Gastroesophageal sphincter (tissue), 4 donors: ENCODE measurements around the gene VAPB. TPM values are rescaled to one million over a fixed set of nuclear protein-coding genes. Genes with fewer than 3 reads are reported as not detected.
A peak's percentile ranks its signal among the peaks of the same experiment; 100 is the strongest.

Source experiments
- ATAC-seq: fragments of 150-250 bp; one replicate; pipeline ENCODE4 v1.9.1; 2016; ENCODE audit warnings: mild to moderate bottlenecking, moderate library complexity
- H3K27ac ChIP-seq, 4 donors: fragments of 200-600 bp; sonication (generic) in 3 of 4; 1 replicate in 3 of 4; 2 replicates in 1 of 4; pipeline ENCODE4 v1.5.1; 2016 to 2019
- H3K27me3 ChIP-seq: fragments of 200-600 bp; sonication (generic); one replicate; pipeline ENCODE4 v1.5.1; 2019
- H3K36me3 ChIP-seq, 2 donors: fragments of 200-600 bp; sonication (generic); one replicate each; pipeline ENCODE4 v1.5.1; 2019; ENCODE audit warnings: control low read depth in 1 of 2
- H3K4me1 ChIP-seq, 3 donors: fragments of 200-600 bp; sonication (generic); 1 replicate in 2 of 3; 2 replicates in 1 of 3; pipeline ENCODE4 v1.5.1; 2016 to 2019; ENCODE audit warnings: control low read depth in 2 of 3
- H3K4me3 ChIP-seq, 2 donors: fragments of 200-600 bp; sonication (generic); one replicate each; pipeline ENCODE4 v1.5.1; 2019; ENCODE audit warnings: mild to moderate bottlenecking in 1 of 2, moderate library complexity in 1 of 2
- H3K9me3 ChIP-seq, 3 donors: fragments of 200-600 bp; sonication (generic); one replicate each; pipeline ENCODE4 v1.5.1; 2017 to 2019; ENCODE audit warnings: control low read depth in 2 of 3
- EP300 ChIP-seq: sonication (generic); formaldehyde crosslinking; IDR thresholded peaks from one replicate; pipeline ENCODE4 v1.6.1; 2017; ENCODE audit warnings: antibody characterized with exemption, mild to moderate bottlenecking
- POLR2A ChIP-seq, 2 donors: fragments of 450-650 bp; IDR thresholded peaks; one replicate each; pipeline ENCODE4 v1.6.1; 2017; ENCODE audit warnings: antibody characterized with exemption in 2 of 2, mild to moderate bottlenecking in 2 of 2, moderate library complexity in 1 of 2
- POLR2AphosphoS5 ChIP-seq: sonication (generic); formaldehyde crosslinking; IDR thresholded peaks from one replicate; pipeline ENCODE4 v1.6.1; 2017; ENCODE audit warnings: antibody characterized with exemption
- WGBS, 2 donors: methylation state at CpG; one replicate each; pipeline ENCODE4 v1.1.5; 2018; ENCODE audit warnings: low coverage in 1 of 2; 5-methylcytosine and 5-hydroxymethylcytosine counted together
- total RNA-seq, 4 donors: library from RNA; depleted of rRNA; stranded (reverse); fragments of >200 nt; gene quantifications; one replicate each; pipeline ENCODE4 v1.1.0, GENCODE V29; 2016
- TF ChIP-seq, protein P1 (sequence below), 4 experiments: fragments of 200-600 bp in 2 of 4; fragments of 450-650 bp in 2 of 4; sonication (generic) in 1 of 4; IDR thresholded peaks; one replicate each; pipeline ENCODE4 v1.5.1; 2017 to 2019; ENCODE audit warnings: antibody characterized with exemption in 4 of 4, mild to moderate bottlenecking in 2 of 4, moderate library complexity in 2 of 4

The VAPB gene
- total RNA-seq, 4 donors from 2014 or later, result 30.4 to 43.1 (median 35.9) TPM

- H3K27me3 ChIP-seq, result no peaks in the 10 kb centered on the region
- no peak overlapping the region for H3K4me3 ChIP-seq
- H3K27ac ChIP-seq, result peak overlapping the region in 3 of 4 donors; percentile 17 to 57 (median 33)
- peaks cover 17 to 47% (median 17%) of the 10 kb centered on the region in 3 donors for H3K4me1 ChIP-seq
- peaks cover 0 to 12% of the 10 kb centered on the region in 2 donors for H3K36me3 ChIP-seq
- peak; percentile 40 for ATAC-seq
- H3K9me3 ChIP-seq, result no peaks in the 10 kb centered on the region
- TF ChIP-seq POLR2AphosphoS5 (no peak), POLR2A (IDR thresholded peaks at IDR 0.05) (no peak), EP300 (no peak)
- TF ChIP-seq, protein P1, sequence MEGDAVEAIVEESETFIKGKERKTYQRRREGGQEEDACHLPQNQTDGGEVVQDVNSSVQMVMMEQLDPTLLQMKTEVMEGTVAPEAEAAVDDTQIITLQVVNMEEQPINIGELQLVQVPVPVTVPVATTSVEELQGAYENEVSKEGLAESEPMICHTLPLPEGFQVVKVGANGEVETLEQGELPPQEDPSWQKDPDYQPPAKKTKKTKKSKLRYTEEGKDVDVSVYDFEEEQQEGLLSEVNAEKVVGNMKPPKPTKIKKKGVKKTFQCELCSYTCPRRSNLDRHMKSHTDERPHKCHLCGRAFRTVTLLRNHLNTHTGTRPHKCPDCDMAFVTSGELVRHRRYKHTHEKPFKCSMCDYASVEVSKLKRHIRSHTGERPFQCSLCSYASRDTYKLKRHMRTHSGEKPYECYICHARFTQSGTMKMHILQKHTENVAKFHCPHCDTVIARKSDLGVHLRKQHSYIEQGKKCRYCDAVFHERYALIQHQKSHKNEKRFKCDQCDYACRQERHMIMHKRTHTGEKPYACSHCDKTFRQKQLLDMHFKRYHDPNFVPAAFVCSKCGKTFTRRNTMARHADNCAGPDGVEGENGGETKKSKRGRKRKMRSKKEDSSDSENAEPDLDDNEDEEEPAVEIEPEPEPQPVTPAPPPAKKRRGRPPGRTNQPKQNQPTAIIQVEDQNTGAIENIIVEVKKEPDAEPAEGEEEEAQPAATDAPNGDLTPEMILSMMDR (IDR thresholded peaks at IDR 0.05), result no peak
- 33 to 60% methylated on average over 1 of the region's 1 CpG for WGBS, 2 donors
Observed at GRCh38 chr20:58433759-58434158, 44.7 kb downstream of the VAPB start.

DNA sequence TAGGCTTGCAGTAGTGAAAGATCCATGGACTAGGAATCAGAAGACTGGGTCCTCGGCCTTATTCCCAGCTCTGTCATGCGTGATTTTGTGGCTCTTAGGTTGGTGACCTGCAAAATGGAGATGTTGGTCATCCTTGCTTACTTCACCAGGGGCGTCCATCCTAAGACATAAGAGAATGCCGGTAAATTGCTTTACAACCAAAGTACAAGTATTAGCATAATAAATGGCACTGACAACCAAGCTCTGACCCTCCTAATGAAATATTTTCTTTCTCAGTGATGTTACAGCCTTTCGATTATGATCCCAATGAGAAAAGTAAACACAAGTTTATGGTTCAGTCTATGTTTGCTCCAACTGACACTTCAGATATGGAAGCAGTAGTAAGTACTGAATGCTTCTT is 45.3 kb downstream of the VAPB start:
- Histone ChIP-seq H3K4me1 (peaks cover 17 to 47% (median 17%) of the 10 kb centered on the region in 3 donors), H3K27ac (no peak overlapping the region)
- 88 to 92% methylated on average over 4 to 5 of the region's 5 CpGs for WGBS, 2 donors

GRCh38 chr20:58435237-58435636 is 46.2 kb downstream of the VAPB start:
- no peak overlapping the region for H3K4me3 ChIP-seq
- peaks cover 0 to 24% of the 10 kb centered on the region in 2 donors for H3K36me3 ChIP-seq
- H3K27me3 ChIP-seq, result no peaks in the 10 kb centered on the region
- TF ChIP-seq POLR2AphosphoS5 (no peak), POLR2A (IDR thresholded peaks at IDR 0.05) (no peak)
- WGBS, 2 donors, result 45 to 86% methylated on average over 1 to 6 of the region's 6 CpGs
- no peak for ATAC-seq
- no peak overlapping the region for H3K27ac ChIP-seq
- H3K9me3 ChIP-seq, result no peaks in the 10 kb centered on the region
- H3K4me1 ChIP-seq, result peaks cover 17 to 53% (median 17%) of the 10 kb centered on the region in 3 donors

More for the DNA sequence above, 45.3 kb downstream of the VAPB start:
- no peak overlapping the region for H3K4me3 ChIP-seq
- peaks cover 0 to 14% of the 10 kb centered on the region in 2 donors for H3K36me3 ChIP-seq
- no peaks in the 10 kb centered on the region for H3K9me3 ChIP-seq
- TF ChIP-seq POLR2A (IDR thresholded peaks at IDR 0.05) (no peak), EP300 (no peak), POLR2AphosphoS5 (no peak)
- TF ChIP-seq, protein P1 (IDR thresholded peaks at IDR 0.05), result no peak
- ATAC-seq, result no peak
- H3K27me3 ChIP-seq, result no peaks in the 10 kb centered on the region

DNA sequence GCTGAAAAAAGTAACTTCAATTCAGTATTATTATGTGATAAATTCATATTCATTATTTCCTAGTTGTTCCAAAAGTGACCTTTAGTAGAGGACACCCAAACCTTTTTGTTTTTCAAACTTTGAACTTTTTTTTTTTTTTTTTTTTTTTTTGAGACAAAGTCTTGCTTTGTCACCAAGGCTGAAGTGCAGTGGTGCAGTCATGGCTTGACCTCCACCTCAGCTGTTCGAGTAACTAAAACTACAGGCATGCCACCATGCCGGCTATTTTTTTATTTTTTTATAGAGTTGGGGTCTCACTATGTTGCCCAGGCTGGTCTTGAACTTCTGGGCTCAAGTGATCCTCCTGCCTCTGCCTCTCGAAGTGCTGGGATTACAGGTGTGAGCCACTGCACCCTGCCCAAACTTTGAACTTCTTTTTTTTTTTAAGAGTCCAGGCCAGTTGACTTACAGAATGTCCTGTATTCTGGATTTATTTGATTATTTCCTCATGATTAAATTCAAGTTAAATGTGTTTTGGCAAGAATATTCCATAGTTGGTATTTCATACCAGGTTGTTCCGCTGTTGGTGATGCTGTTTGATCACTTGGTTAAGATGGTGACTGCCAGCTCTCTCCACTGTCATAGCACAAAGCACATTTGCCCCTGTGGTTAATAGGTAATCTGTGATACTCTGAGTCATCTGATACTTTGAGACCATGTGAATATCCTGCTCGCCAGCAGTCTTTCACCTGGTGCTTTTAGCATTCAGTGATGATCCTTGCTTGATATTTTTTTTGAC is 48.0 kb downstream of the VAPB start:
- no peaks in the 10 kb centered on the region for H3K9me3 ChIP-seq
- H3K27me3 ChIP-seq, result no peaks in the 10 kb centered on the region
- peaks cover 8 to 37% (median 10%) of the 10 kb centered on the region in 3 donors for H3K4me1 ChIP-seq
- no peak overlapping the region for H3K27ac ChIP-seq
- ATAC-seq, result no peak
- H3K4me3 ChIP-seq, result no peak overlapping the region
- H3K36me3 ChIP-seq, result peaks cover 0 to 41% of the 10 kb centered on the region in 2 donors
- no peak for TF ChIP-seq EP300
- TF ChIP-seq POLR2A (IDR thresholded peaks at IDR 0.05), result no peak
- TF ChIP-seq POLR2AphosphoS5, result no peak
- TF ChIP-seq, protein P1 (IDR thresholded peaks at IDR 0.05), result no peak
- 72 to 82% methylated on average over 3 to 4 of the region's 5 CpGs for WGBS, 2 donors

DNA sequence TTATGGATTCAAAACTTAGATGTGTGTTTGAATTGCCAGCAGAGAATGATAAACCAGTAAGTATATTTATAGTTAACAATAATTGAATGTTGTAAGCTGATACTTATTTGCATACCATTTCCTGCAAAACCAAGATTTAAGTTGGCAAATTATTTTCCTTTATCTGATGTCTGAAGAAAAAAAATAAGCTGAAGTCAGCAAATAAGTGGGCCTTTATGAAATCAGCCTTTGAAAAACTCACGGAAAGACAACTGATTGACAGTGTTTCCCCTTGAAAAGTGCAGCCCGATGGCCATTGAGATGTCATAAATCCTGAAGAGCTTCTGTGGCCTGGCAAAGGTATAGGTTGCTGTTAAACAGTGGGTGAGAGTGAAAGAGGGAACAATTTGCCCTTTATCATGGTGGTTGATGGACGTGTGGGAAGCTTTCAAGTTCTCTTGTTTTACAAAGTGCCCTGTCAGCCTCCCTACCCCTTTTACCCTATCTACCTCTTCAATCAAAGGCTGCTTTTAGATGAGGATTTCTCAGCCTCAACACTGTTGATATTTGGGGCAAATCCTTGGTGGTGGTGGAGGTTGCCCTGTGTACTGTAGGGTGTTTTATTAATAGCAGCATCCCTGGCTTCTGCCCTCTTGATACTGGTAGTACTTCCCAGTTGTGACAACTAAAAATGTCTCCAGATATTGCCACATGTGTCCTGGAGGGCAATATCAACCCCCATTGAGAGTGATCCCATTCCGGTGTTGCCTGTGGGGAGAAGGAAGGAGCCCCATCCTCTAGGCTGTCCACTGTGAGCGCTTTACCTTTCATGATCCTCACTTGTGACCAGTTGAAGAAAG is 50.2 kb downstream of the VAPB start:
- WGBS, 2 donors, result 85 to 94% methylated on average over 3 to 5 of the region's 5 CpGs
- peak overlapping the region in 1 of 4 donors; percentile 2 for H3K27ac ChIP-seq
- H3K9me3 ChIP-seq, result no peaks in the 10 kb centered on the region
- no peak for ATAC-seq
- no peak overlapping the region for H3K4me3 ChIP-seq
- H3K27me3 ChIP-seq, result no peaks in the 10 kb centered on the region
- peaks cover 0 to 52% of the 10 kb centered on the region in 2 donors for H3K36me3 ChIP-seq
- TF ChIP-seq, protein P1 (IDR thresholded peaks at IDR 0.05), result no peak
- TF ChIP-seq POLR2AphosphoS5, result no peak
- TF ChIP-seq POLR2A (IDR thresholded peaks at IDR 0.05), result no peak
- no peak for TF ChIP-seq EP300
- H3K4me1 ChIP-seq, result peaks cover 0 to 16% (median 0%) of the 10 kb centered on the region in 3 donors
